ENCODE data around the gene KRT75. TPM values are rescaled to one million over a fixed set of nuclear protein-coding genes. Genes with fewer than 3 reads are reported as not detected.

KRT75 gene
- total RNA-seq, 1 donor from 2014 or later = not detected

DNA sequence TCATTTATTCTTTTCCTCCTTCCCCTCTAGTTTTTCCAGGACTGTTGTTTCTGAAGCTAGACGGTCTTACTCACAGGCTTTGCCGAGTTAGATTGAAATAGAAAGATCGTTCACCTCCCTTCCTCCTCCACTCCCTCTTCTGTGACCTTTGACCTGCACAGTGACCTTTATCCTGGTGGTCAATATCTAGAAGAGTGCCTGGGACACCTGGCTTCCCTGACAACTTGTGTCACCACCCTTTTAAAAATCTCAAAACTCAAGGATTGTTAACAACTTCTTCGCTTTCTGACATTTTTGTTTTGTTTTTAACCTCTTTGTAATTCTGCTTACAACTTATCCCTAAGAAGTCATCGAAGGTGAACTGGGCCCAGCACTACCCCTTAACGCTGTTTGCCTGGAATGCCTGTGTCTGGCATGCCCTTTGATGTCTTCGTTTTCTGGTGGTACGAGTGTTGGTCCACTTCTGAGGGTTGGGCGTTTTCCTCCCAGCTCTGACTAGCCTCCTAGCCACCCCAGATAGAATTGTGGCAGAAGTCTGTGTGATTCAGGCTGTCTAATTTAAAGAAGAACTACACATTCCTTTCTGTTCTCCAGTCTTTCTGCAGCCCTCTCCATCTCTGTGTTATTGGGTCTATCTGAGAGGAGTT is 2.8 kb upstream of the KRT75 start:
- H3K9me3 Mint-ChIP-seq (ENCODE audit: unreplicated experiment) = no peaks in the 10 kb centered on the region
- DNase-seq (ENCODE audit: extremely low spot score, unreplicated experiment) = no peak
- H3K27ac Mint-ChIP-seq (ENCODE audit: unreplicated experiment) = no peak overlapping the region
- no peak overlapping the region for H3K4me3 Mint-ChIP-seq (ENCODE audit: unreplicated experiment)
- no peaks in the 10 kb centered on the region for H3K36me3 Mint-ChIP-seq (ENCODE audit: unreplicated experiment)
- H3K27me3 Mint-ChIP-seq (ENCODE audit: unreplicated experiment) = peaks cover 43% of the 10 kb centered on the region
- no peaks in the 10 kb centered on the region for H3K4me1 Mint-ChIP-seq (ENCODE audit: unreplicated experiment)
- TF ChIP-seq, protein P1, sequence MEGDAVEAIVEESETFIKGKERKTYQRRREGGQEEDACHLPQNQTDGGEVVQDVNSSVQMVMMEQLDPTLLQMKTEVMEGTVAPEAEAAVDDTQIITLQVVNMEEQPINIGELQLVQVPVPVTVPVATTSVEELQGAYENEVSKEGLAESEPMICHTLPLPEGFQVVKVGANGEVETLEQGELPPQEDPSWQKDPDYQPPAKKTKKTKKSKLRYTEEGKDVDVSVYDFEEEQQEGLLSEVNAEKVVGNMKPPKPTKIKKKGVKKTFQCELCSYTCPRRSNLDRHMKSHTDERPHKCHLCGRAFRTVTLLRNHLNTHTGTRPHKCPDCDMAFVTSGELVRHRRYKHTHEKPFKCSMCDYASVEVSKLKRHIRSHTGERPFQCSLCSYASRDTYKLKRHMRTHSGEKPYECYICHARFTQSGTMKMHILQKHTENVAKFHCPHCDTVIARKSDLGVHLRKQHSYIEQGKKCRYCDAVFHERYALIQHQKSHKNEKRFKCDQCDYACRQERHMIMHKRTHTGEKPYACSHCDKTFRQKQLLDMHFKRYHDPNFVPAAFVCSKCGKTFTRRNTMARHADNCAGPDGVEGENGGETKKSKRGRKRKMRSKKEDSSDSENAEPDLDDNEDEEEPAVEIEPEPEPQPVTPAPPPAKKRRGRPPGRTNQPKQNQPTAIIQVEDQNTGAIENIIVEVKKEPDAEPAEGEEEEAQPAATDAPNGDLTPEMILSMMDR (IDR thresholded peaks at IDR 0.05) = no peak

DNA sequence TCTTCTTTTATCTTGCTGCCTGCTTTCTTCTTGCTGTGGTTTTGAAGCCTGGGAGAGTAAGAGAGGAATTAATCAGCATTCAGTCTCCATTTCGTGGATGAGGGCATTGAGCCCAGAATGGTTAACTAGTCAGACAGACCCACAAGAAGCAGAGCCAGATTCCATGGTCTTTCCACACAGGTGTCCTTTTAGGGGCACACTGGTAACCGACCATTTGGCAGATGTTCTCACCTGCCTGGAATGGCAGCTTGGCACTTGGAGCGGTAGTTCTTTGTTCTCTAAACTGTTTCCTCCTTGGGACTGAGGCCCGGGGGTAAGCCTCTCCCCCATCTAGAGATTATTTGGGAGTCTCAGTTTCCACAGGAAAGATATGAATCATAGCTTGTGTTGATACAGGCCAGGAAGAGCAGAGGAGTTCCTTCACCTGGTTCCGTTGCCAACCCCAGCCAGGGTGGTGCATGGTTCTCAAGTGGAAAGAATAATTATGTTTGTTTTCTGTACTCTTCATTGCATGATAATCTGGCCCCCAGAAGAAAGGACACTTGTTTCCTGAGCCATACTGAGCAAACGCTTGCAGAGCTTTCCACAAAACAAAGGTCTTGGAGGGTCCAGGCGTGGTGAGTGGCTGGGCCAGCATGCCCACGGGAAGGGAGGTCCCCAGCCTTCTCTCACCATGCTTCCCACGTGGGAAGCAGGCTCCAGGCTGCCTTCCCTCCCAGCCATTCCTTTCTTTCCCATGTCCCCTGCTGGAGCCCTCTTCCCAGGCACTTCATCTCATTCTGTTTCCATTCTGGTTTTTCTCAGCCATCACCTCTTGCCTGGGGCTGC is 2.0 kb upstream of the KRT75 start:
- TF ChIP-seq, protein P1 (IDR thresholded peaks at IDR 0.05) = no peak
- Mint-ChIP-seq H3K27ac (ENCODE audit: unreplicated experiment) (no peak overlapping the region), H3K27me3 (ENCODE audit: unreplicated experiment) (peaks cover 40% of the 10 kb centered on the region), H3K4me3 (ENCODE audit: unreplicated experiment) (no peak overlapping the region), H3K9me3 (ENCODE audit: unreplicated experiment) (no peaks in the 10 kb centered on the region), H3K36me3 (ENCODE audit: unreplicated experiment) (no peaks in the 10 kb centered on the region), H3K4me1 (ENCODE audit: unreplicated experiment) (no peaks in the 10 kb centered on the region)
- DNase-seq (ENCODE audit: extremely low spot score, unreplicated experiment) = no peak

DNA sequence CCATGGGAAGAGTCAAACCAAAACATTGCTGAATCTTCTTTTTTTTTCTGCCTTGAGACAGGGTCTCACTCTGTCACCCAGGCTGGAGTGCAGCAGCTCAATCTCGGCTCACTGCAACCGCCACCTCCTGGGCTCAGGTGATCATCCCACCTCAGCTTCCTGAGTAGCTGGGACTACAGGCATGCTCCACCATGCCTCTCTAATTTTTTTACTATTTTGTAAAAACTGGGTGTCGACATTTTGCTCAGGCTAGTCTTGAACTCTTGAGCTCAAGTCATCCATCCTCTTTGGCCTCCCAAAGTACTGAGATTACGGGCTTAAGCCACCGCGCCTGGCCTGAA is 1.5 kb upstream of the KRT75 start:
- peaks cover 40% of the 10 kb centered on the region for H3K27me3 Mint-ChIP-seq (ENCODE audit: unreplicated experiment)
- H3K9me3 Mint-ChIP-seq (ENCODE audit: unreplicated experiment) = no peaks in the 10 kb centered on the region
- TF ChIP-seq, protein P1 (IDR thresholded peaks at IDR 0.05) = no peak
- no peak overlapping the region for H3K4me3 Mint-ChIP-seq (ENCODE audit: unreplicated experiment)
- no peak overlapping the region for H3K27ac Mint-ChIP-seq (ENCODE audit: unreplicated experiment)
- H3K36me3 Mint-ChIP-seq (ENCODE audit: unreplicated experiment) = no peaks in the 10 kb centered on the region
- H3K4me1 Mint-ChIP-seq (ENCODE audit: unreplicated experiment) = no peaks in the 10 kb centered on the region
- no peak for DNase-seq (ENCODE audit: extremely low spot score, unreplicated experiment)

DNA sequence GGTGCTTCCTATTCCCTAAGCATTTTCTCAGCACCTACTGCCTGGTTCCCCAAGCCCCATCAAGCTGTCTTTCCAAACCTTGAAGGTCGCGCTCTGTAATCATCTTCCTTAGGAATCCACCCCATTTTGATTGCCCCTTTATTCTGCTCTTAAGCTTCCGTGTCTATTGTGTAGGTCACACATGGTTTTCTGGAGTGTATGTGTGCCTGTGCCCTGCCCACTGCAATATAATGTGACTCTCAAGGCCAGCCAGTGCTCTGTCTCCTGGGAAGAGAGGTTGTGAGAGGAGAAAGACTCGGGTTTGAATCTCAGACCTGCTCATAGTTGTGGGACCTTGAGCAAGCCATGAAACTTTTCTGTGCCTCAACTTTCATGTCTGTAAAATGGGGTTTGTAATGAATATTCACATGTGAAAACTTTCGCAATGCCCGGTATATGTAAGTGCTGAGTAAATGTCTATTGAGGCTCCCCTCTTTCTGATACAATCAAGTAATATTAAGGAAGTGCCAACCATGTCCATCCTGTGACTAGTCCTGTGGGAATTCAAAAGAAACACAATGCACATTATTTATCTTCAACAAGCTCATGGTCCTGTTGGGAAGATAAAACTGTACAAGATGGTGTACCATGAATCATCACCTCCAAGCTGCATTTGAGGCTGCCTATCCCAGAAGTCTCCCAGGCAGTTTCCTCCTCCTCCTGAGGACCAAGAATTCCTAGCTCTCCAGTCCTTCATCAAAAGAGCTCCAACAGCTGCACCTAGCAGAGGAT is 774 bp upstream of the KRT75 start:
- Mint-ChIP-seq H3K27me3 (ENCODE audit: unreplicated experiment) (peaks cover 45% of the 10 kb centered on the region), H3K27ac (ENCODE audit: unreplicated experiment) (no peak overlapping the region)

More for the DNA sequence above, 774 bp upstream of the KRT75 start:
- no peaks in the 10 kb centered on the region for H3K36me3 Mint-ChIP-seq (ENCODE audit: unreplicated experiment)
- H3K4me3 Mint-ChIP-seq (ENCODE audit: unreplicated experiment) = no peak overlapping the region
- DNase-seq (ENCODE audit: extremely low spot score, unreplicated experiment) = no peak
- H3K4me1 Mint-ChIP-seq (ENCODE audit: unreplicated experiment) = no peaks in the 10 kb centered on the region
- no peaks in the 10 kb centered on the region for H3K9me3 Mint-ChIP-seq (ENCODE audit: unreplicated experiment)
- TF ChIP-seq, protein P1 (IDR thresholded peaks at IDR 0.05) = no peak
